ENCODE measurements around the gene FA2H. TPM values are rescaled to one million over a fixed set of nuclear protein-coding genes. Genes with fewer than 3 reads are reported as not detected.
"Not testable (repeated sequence)": the region's sequence is repeated elsewhere in the genome, so short reads cannot be mapped to it uniquely, and the experiment has no call there.

The FA2H gene
- 1 to 10 TPM; 2.6 to 3.7 (median 2.9) TPM for polyA plus RNA-seq (ENCODE audit: insufficient read length in 3 of 3)
- long read RNA-seq, donor 1, partial matches to known transcripts, result 0 of 2 reads
- long read RNA-seq, donor 1, other reads (novel, unspliced or antisense), result 0 of 2 reads
- long read RNA-seq, donor 2, partial matches to known transcripts, result 0 of 2 reads
- long read RNA-seq, donor 2, other reads (novel, unspliced or antisense), result 0 of 2 reads
- long read RNA-seq, donor 3, partial matches to known transcripts, result 0 of 2 reads
- long read RNA-seq, donor 3, other reads (novel, unspliced or antisense), result 0 of 2 reads
- long read RNA-seq, donor 4, partial matches to known transcripts, result 0 of 2 reads
- long read RNA-seq, donor 4, other reads (novel, unspliced or antisense), result 0 of 2 reads
- long read RNA-seq, donor 5, result 0 reads
- long read RNA-seq, donor 6, partial matches to known transcripts, result 0 of 1 reads
- long read RNA-seq, donor 6, other reads (novel, unspliced or antisense), result 0 of 1 reads
- long read RNA-seq, donor 7, partial matches to known transcripts, result 0 of 1 reads
- long read RNA-seq, donor 7, other reads (novel, unspliced or antisense), result 0 of 1 reads
- long read RNA-seq, donor 8, result 0 reads
- long read RNA-seq, donor 9, partial matches to known transcripts, result 0 of 1 reads
- long read RNA-seq, donor 9, other reads (novel, unspliced or antisense), result 0 of 1 reads
- long read RNA-seq, donor 10, partial matches to known transcripts, result 0 of 1 reads
- long read RNA-seq, donor 10, other reads (novel, unspliced or antisense), result 0 of 1 reads
- long read RNA-seq, donor 11, partial matches to known transcripts, result 0 of 2 reads
- long read RNA-seq, donor 11, other reads (novel, unspliced or antisense), result 0 of 2 reads
- long read RNA-seq, donor 12, result 0 reads
- long read RNA-seq, donor 13, result 0 reads
- long read RNA-seq, donor 14, partial matches to known transcripts, result 0 of 1 reads
- long read RNA-seq, donor 14, other reads (novel, unspliced or antisense), result 0 of 1 reads
- long read RNA-seq, donor 15, result 0 reads
- long read RNA-seq, donor 16, partial matches to known transcripts, result 0 of 2 reads
- long read RNA-seq, donor 16, other reads (novel, unspliced or antisense), result 0 of 2 reads

GRCh38 chr16:74774223-74775139 is at the start of gene FA2H:
TSS of gene FA2H (minus strand) at chr16:74774820. CDS start at chr16:74774755, 65 bp downstream.
- peak in 10 of 11 donors; percentile 29 to 78 (median 68) for DNase-seq (ENCODE audit: extremely low read depth in 1 of 11, low read depth in 9 of 11, low spot score in 4 of 11)

GRCh38 chr16:74817851-74818250 is 43.2 kb upstream of the FA2H start:
- DNase-seq (ENCODE audit: extremely low read depth in 1 of 11, low read depth in 9 of 11, low spot score in 4 of 11), result no peak

- DNase-seq (ENCODE audit: extremely low read depth in 1 of 11, low read depth in 9 of 11, low spot score in 4 of 11), result peak; percentile 31 to 74 (median 62)
Observed at GRCh38 chr16:74813109-74813641, 38.6 kb upstream of the FA2H start.

GRCh38 chr16:74811911-74812310 is 37.3 kb upstream of the FA2H start:
- no peak for DNase-seq (ENCODE audit: extremely low read depth in 1 of 11, low read depth in 9 of 11, low spot score in 4 of 11)

- not testable (repeated sequence) for DNase-seq (ENCODE audit: extremely low read depth in 1 of 11, low read depth in 9 of 11, low spot score in 4 of 11)
Observed at GRCh38 chr16:74811216-74811615, 36.6 kb upstream of the FA2H start.

- DNase-seq (ENCODE audit: extremely low read depth in 1 of 11, low read depth in 9 of 11, low spot score in 4 of 11), result no peak
Observed at GRCh38 chr16:74807052-74807646, 32.5 kb upstream of the FA2H start.

GRCh38 chr16:74800216-74800871 is 25.7 kb upstream of the FA2H start:
- no peak for DNase-seq (ENCODE audit: extremely low read depth in 1 of 11, low read depth in 9 of 11, low spot score in 4 of 11)

GRCh38 chr16:74797414-74797813 is 22.8 kb upstream of the FA2H start:
- DNase-seq (ENCODE audit: extremely low read depth in 1 of 11, low read depth in 9 of 11, low spot score in 4 of 11), result no peak

GRCh38 chr16:74795104-74795503 is 20.5 kb upstream of the FA2H start:
- DNase-seq (ENCODE audit: extremely low read depth in 1 of 11, low read depth in 9 of 11, low spot score in 4 of 11), result no peak

GRCh38 chr16:74794668-74795067 is 20.0 kb upstream of the FA2H start:
- DNase-seq (ENCODE audit: extremely low read depth in 1 of 11, low read depth in 9 of 11, low spot score in 4 of 11), result no peak

- DNase-seq (ENCODE audit: extremely low read depth in 1 of 11, low read depth in 9 of 11, low spot score in 4 of 11), result no peak
Observed at GRCh38 chr16:74793571-74793970, 19.0 kb upstream of the FA2H start.

- DNase-seq (ENCODE audit: extremely low read depth in 1 of 11, low read depth in 9 of 11, low spot score in 4 of 11), result no peak
Observed at GRCh38 chr16:74792225-74792624, 17.6 kb upstream of the FA2H start.

- not testable (repeated sequence) for DNase-seq (ENCODE audit: extremely low read depth in 1 of 11, low read depth in 9 of 11, low spot score in 4 of 11)
Observed at GRCh38 chr16:74791749-74792148, 17.1 kb upstream of the FA2H start.

- DNase-seq (ENCODE audit: extremely low read depth in 1 of 11, low read depth in 9 of 11, low spot score in 4 of 11), result no peak
Observed at GRCh38 chr16:74788108-74788507, 13.5 kb upstream of the FA2H start.

GRCh38 chr16:74785031-74785430 is 10.4 kb upstream of the FA2H start:
- no peak for DNase-seq (ENCODE audit: extremely low read depth in 1 of 11, low read depth in 9 of 11, low spot score in 4 of 11)

- no peak for DNase-seq (ENCODE audit: extremely low read depth in 1 of 11, low read depth in 9 of 11, low spot score in 4 of 11)
Observed at GRCh38 chr16:74778646-74779045, 4.0 kb upstream of the FA2H start.

GRCh38 chr16:74776926-74777325 is 2.3 kb upstream of the FA2H start:
- DNase-seq (ENCODE audit: extremely low read depth in 1 of 11, low read depth in 9 of 11, low spot score in 4 of 11), result no peak
